Measurements from ENCODE around the gene MSRB1.

The MSRB1 gene

DNA sequence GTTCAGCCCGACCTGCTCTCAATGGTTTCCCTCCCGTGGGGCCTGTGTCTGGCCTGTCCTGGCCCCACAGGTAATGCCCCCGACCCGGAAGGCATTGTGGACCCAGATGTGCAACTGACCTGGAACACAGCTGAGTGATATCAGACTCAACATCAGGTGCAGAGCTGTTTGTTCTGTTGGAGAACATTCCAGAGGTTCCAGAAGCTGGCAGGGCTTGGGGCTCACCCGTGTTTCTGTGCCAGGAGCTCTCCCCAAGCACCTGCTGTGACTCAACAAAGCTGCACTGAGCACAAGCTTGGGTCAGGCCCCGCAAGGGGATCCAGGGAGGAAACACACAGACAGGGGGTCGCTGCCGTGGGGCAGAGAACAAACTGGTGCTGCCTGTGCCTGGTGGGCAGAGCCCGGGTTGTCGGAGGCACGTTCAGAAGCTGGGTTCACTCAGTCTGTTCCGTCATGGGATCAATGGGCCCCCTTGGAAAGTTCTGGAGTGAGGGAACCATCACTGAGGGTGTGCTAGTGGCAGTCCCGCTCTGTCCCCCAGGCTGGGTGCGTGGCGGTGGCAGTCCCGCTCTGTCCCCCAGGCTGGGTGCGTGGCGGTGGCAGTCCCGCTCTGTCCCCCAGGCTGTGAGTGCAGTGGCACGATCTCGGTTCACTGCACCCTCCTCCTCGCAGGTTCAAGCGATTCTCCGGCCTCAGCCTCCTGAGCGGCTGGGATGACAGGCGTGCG is 46.9 kb downstream of the MSRB1 start:
- DNase-seq (ENCODE audit: low read depth in 3 of 3), result no peak

DNA sequence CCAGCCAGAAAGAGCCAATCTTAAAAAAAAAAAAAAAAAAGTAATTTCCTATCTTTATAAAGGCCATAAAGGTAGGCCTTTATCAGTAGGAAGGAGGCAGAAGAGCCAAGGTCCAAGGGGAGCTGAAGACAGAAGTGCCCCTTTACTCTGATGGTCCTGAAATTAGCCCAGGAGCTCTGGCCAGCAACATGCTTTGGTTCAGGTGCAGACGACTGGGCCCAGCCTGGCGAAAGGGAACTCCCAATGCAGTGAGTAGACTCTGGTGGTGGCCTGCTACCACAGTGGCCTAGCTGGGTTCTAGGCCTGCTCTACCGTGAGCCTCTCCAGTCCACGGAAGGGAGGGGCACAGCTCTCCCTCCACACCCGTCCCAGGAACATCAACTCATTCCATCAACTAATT is 47.9 kb downstream of the MSRB1 start:
- DNase-seq (ENCODE audit: low read depth in 3 of 3), result no peak

DNA sequence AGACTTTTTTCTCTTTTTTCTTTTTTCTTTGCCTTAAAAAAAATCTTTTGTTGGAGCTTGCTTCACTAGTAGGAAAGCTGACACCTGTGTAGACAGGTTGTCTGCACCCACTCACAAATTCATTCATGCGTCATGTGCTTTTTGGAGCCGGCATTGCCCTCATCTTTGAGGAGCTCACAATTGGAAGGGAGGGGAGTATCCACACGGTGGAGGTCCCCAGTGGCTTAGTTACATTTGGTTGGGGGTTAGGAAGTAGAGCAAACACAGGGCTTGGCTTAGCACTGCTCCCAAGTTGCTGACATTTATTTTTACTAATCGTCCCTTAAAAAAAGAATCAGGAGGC is 52.3 kb downstream of the MSRB1 start:
- no peak for DNase-seq (ENCODE audit: low read depth in 3 of 3)

DNA sequence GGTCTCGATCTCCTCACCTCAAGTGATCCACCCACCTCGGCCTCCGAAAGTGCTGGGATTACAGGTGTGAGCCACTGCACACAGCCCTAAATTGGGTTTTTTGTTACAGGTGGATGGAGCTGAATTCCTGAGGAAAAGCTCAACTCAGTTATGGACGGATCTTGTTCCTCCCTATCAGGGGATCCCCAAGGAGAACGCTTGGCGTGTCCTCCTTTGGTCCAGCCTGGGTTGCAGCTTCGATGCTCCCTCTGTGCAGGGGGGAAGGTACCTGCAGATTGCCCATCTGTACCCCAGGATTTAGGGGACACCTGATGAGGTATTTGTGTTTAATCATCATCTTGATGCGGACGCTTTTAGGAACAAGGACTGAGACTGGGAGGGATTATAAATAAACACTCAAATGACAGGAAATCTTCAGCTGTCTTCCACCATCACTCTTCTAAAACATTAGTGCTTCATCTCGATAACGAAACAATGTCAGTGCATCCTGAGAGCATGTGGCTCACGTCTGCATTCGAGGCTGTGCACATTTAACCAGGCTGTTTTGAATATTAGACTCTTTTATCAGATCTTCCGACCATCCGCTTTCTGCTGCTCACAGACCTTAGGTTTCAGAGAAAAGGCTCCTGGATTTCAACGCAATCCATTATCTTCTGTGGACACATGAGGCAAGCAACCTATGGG is 52.8 kb downstream of the MSRB1 start:
- DNase-seq (ENCODE audit: low read depth in 3 of 3), result no peak
